ENCODE measurements around the gene OTX2.

DNA sequence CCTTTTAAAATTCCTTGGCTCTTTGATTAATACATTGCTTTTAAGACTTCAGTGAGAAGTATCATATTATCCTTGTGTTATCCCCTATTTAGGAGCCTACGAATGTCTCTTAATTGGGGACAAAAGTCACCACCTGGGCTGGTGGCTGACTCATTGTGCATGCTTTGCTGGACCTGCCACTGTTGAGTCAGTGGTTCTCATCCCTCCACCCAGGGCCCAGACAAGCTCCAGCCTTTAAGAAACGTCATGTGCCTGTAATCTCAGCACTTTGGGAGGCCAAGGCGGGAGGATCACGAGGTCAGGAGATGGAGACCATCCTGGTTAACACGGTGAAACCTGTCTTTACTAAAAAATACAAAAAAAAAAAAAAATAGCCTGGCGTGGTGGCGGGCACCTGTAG lies 57.9 kb downstream of the OTX2 start:
- TF ChIP-seq YY1 (IDR thresholded peaks at IDR 0.05; ENCODE audit: insufficient read depth, insufficient read length) (no peak), ZNF274 (IDR thresholded peaks at IDR 0.05; ENCODE audit: low read depth, low read length) (no peak)
